Renal cortex interstitium (tissue), 15 donors: Measurements from ENCODE around the gene SEMA6B. TPM values are rescaled to one million over a fixed set of nuclear protein-coding genes. Genes with fewer than 3 reads are reported as not detected.
A peak's percentile ranks its signal among the peaks of the same experiment; 100 is the strongest.
"Not testable (repeated sequence)": the region's sequence is repeated elsewhere in the genome, so short reads cannot be mapped to it uniquely, and the experiment has no call there.

Experiments
- DNase-seq, 11 donors: peaks; one replicate each; pipeline ENCODE4 v3.0.0-alpha.2; 2013; ENCODE audit warnings: low read depth in 9 of 11, low spot score in 4 of 11; ENCODE audit errors: extremely low read depth in 1 of 11
- long read RNA-seq, 16 experiments: transcript quantifications; one replicate each; lab custom pipeline, GENCODE V29; 2026
- polyA plus RNA-seq, 3 donors: library from polyadenylated mRNA; unstranded; fragments of 120-200 nt; gene quantifications; one replicate each; pipeline ENCODE4 v1.2.1, GENCODE V29; 2013; ENCODE audit not compliant: insufficient read length in 3 of 3

Gene SEMA6B
- 1 to 10 TPM; 1.6 to 3.7 (median 3.2) TPM for polyA plus RNA-seq
- long read RNA-seq, donor 1 = 0 reads
- long read RNA-seq, donor 2 = 0 reads
- long read RNA-seq, donor 3 = 0 reads
- long read RNA-seq, donor 4 = 0 reads
- long read RNA-seq, donor 5 = 0 reads
- long read RNA-seq, donor 6 = 0 reads
- long read RNA-seq, donor 7 = 0 reads
- long read RNA-seq, donor 8 = 0 reads
- long read RNA-seq, donor 9 = 0 reads
- long read RNA-seq, donor 10 = 0 reads
- long read RNA-seq, donor 11 = 0 reads
- long read RNA-seq, donor 12 = 0 reads
- long read RNA-seq, donor 13 = 0 reads
- long read RNA-seq, donor 14, partial matches to known transcripts = 0 of 1 reads
- long read RNA-seq, donor 14, other reads (novel, unspliced or antisense) = 0 of 1 reads
- long read RNA-seq, donor 15, partial matches to known transcripts = 0 of 1 reads
- long read RNA-seq, donor 15, other reads (novel, unspliced or antisense) = 0 of 1 reads
- long read RNA-seq, donor 16 = 0 reads

GRCh38 chr19:4559569-4559968 lies at the start of gene SEMA6B:
Gene SEMA6B (minus strand): TSS chr19:4559684. CDS start chr19:4558457, 1,227 bp downstream.
- DNase-seq = no peak

GRCh38 chr19:4606921-4607678 lies 47.6 kb upstream of the SEMA6B start:
- DNase-seq = peak in 5 of 11 donors; percentile 36 to 67 (median 57)

- DNase-seq = no peak
These were observed 46.7 kb upstream of the SEMA6B start for GRCh38 chr19:4606181-4606580.

- DNase-seq = no peak
These were observed 45.4 kb upstream of the SEMA6B start for GRCh38 chr19:4604912-4605311.

- no peak for DNase-seq
These were observed 43.4 kb upstream of the SEMA6B start for GRCh38 chr19:4602915-4603314.

GRCh38 chr19:4602173-4602788 lies 42.8 kb upstream of the SEMA6B start:
- DNase-seq = no peak

GRCh38 chr19:4600893-4601292 lies 41.4 kb upstream of the SEMA6B start:
- DNase-seq = no peak

GRCh38 chr19:4600082-4600481 lies 40.6 kb upstream of the SEMA6B start:
- no peak for DNase-seq

GRCh38 chr19:4598712-4599111 lies 39.2 kb upstream of the SEMA6B start:
- DNase-seq = no peak

GRCh38 chr19:4597975-4598671 lies 38.6 kb upstream of the SEMA6B start:
- no peak for DNase-seq

GRCh38 chr19:4597278-4597974 lies 37.9 kb upstream of the SEMA6B start:
- DNase-seq = no peak

- DNase-seq = no peak
These were observed 36.8 kb upstream of the SEMA6B start for GRCh38 chr19:4596033-4596904.

GRCh38 chr19:4595158-4595557 lies 35.7 kb upstream of the SEMA6B start:
- DNase-seq = not testable (repeated sequence)

GRCh38 chr19:4594201-4594600 lies 34.7 kb upstream of the SEMA6B start:
- no peak for DNase-seq

- no peak for DNase-seq
These were observed 33.9 kb upstream of the SEMA6B start for GRCh38 chr19:4593409-4593851.

GRCh38 chr19:4592445-4592844 lies 33.0 kb upstream of the SEMA6B start:
- DNase-seq = no peak

- DNase-seq = no peak
These were observed 31.8 kb upstream of the SEMA6B start for GRCh38 chr19:4591320-4591719.

GRCh38 chr19:4590559-4590958 lies 31.1 kb upstream of the SEMA6B start:
- DNase-seq = no peak
